ENCODE measurements around the gene CFAP100.

DNA sequence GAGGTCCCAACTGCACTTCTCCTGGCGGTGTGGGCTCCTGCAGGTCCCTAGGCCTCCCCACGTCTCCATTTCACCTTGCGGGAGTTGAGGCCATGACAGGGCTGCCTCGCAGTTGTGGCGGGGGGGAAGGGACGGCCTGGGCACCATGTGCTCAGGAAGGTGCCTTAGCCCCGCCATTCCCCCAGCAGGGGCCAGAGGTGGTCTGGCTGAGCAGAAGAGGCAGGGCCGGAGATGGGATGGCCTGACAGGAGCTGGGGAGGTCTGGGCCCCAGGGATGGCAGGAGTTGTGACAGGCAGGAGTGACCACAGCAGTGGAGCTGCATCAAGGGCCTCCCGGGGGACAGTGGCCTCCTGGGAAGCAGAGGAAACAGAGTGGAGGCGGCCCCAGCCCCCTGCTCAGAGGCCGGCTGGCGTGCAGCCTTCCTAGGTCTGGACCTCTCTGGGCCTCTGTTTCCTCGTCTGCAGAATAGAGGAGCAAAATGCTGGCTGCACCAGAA lies 18.8 kb upstream of the CFAP100 start:
- TF ChIP-seq MYC (IDR thresholded peaks at IDR 0.05; ENCODE audit: insufficient read depth, insufficient read length, insufficient replicate concordance, low read length, severe bottlenecking) (no peak), SMC3 (IDR thresholded peaks at IDR 0.05; ENCODE audit: borderline replicate concordance, low read length) (no peak), RAD21 (IDR thresholded peaks at IDR 0.05; ENCODE audit: insufficient read depth, low read depth, low read length) (no peak)
- TF ChIP-seq, protein P1, sequence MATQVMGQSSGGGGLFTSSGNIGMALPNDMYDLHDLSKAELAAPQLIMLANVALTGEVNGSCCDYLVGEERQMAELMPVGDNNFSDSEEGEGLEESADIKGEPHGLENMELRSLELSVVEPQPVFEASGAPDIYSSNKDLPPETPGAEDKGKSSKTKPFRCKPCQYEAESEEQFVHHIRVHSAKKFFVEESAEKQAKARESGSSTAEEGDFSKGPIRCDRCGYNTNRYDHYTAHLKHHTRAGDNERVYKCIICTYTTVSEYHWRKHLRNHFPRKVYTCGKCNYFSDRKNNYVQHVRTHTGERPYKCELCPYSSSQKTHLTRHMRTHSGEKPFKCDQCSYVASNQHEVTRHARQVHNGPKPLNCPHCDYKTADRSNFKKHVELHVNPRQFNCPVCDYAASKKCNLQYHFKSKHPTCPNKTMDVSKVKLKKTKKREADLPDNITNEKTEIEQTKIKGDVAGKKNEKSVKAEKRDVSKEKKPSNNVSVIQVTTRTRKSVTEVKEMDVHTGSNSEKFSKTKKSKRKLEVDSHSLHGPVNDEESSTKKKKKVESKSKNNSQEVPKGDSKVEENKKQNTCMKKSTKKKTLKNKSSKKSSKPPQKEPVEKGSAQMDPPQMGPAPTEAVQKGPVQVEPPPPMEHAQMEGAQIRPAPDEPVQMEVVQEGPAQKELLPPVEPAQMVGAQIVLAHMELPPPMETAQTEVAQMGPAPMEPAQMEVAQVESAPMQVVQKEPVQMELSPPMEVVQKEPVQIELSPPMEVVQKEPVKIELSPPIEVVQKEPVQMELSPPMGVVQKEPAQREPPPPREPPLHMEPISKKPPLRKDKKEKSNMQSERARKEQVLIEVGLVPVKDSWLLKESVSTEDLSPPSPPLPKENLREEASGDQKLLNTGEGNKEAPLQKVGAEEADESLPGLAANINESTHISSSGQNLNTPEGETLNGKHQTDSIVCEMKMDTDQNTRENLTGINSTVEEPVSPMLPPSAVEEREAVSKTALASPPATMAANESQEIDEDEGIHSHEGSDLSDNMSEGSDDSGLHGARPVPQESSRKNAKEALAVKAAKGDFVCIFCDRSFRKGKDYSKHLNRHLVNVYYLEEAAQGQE (IDR thresholded peaks at IDR 0.05; ENCODE audit: low read depth, low read length): no peak

Data from GM12878 (cell line).